H1 (cell line): ENCODE data around the gene C1orf74. TPM values are rescaled to one million over a fixed set of nuclear protein-coding genes. Genes with fewer than 3 reads are reported as not detected.

Experiments used
- CTCF ChIA-PET: fragments of 300-600 bp; sonication (Branson Sonifier 250); formaldehyde crosslinking; loops from one replicate; lab custom pipeline; 2021; ENCODE audit not compliant: partially characterized antibody; lab: Charles Lee
- POLR2A ChIA-PET: fragments of 300-600 bp; sonication (Branson Sonifier 250); formaldehyde crosslinking; loops from one replicate; lab custom pipeline; 2021; ENCODE audit warnings: inconsistent platforms; ENCODE audit not compliant: partially characterized antibody; lab: Charles Lee
- DNase-seq, 2 experiments: peaks; one replicate each; pipeline versions ENCODE4 v3.0.0 to v3.0.0-alpha.2; 2010 to 2022; ENCODE audit warnings: low spot score in 2 of 2, low read depth in 1 of 2, mixed read lengths in 1 of 2
- FAIRE-seq: peaks from 2 replicates; lab custom pipeline; 2011; peaks lifted over from hg19 to GRCh38; lab: Jason Lieb, UNC
- H2AFZ ChIP-seq: 2 replicates; pipeline ENCODE4 v1.8.1; 2012; ENCODE audit warnings: low read length, inconsistent platforms
- H2AK5ac ChIP-seq: 2 replicates; pipeline ENCODE4 v1.6.1; 2013; ENCODE audit warnings: low read depth, low read length
- H2BK120ac ChIP-seq: replicated peaks from 2 replicates; pipeline ENCODE3; 2013; ENCODE audit warnings: low read depth, low read length, inconsistent platforms
- H2BK12ac ChIP-seq: 2 replicates; pipeline ENCODE4 v1.6.1; 2013; ENCODE audit warnings: low read depth, low read length
- H2BK15ac ChIP-seq: 2 replicates; pipeline ENCODE4 v1.6.1; 2013; ENCODE audit warnings: low read length
- H2BK20ac ChIP-seq: 2 replicates; pipeline ENCODE4 v1.6.1; 2013; ENCODE audit warnings: low read length
- H2BK5ac ChIP-seq: 2 replicates; pipeline ENCODE4 v1.6.1; 2013; ENCODE audit warnings: low read depth, low read length
- H3K14ac ChIP-seq: 2 replicates; pipeline ENCODE4 v1.6.1; 2013; ENCODE audit warnings: inconsistent platforms; ENCODE audit not compliant: insufficient read length
- H3K18ac ChIP-seq: 2 replicates; pipeline ENCODE4 v1.6.1; 2013; ENCODE audit warnings: low read length; ENCODE audit errors: extremely low read depth
- H3K23ac ChIP-seq: 2 replicates; pipeline ENCODE4 v1.6.1; 2013; ENCODE audit warnings: inconsistent platforms; ENCODE audit not compliant: insufficient read length
- H3K23me2 ChIP-seq: 2 replicates; pipeline ENCODE4 v1.6.1; 2013; ENCODE audit warnings: low read depth, low read length
- H3K27ac ChIP-seq: 2 replicates; pipeline ENCODE4 v1.6.1; 2011; ENCODE audit warnings: low read depth, low read length, inconsistent platforms
- H3K27me3 ChIP-seq, 4 experiments: replicated peaks in 1 of 4; 1 replicate in 1 of 4; 2 replicates in 3 of 4; pipeline versions ENCODE4 v1.6.1 to v1.8.1; 2011 to 2013; ENCODE audit warnings: low read length in 3 of 4, mild to moderate bottlenecking in 3 of 4, inconsistent platforms in 2 of 4, mixed read lengths in 2 of 4, moderate library complexity in 1 of 4; ENCODE audit not compliant: control insufficient read depth in 3 of 4, insufficient read depth in 3 of 4; ENCODE audit errors: extremely low read depth in 1 of 4
- H3K36me3 ChIP-seq, 4 experiments: 2 replicates each; pipeline versions ENCODE4 v1.6.1 to v1.8.1; 2011 to 2013; ENCODE audit warnings: mild to moderate bottlenecking in 4 of 4, low read length in 3 of 4, moderate library complexity in 2 of 4, control low read depth in 1 of 4, inconsistent platforms in 1 of 4; ENCODE audit not compliant: insufficient read depth in 4 of 4, control insufficient read depth in 2 of 4
- H3K4ac ChIP-seq: replicated peaks from 2 replicates; pipeline ENCODE3; 2013; ENCODE audit warnings: low read length, low read depth, mixed read lengths, inconsistent platforms; ENCODE audit not compliant: insufficient read length
- H3K4me1 ChIP-seq, 4 experiments: replicated peaks in 1 of 4; 1 replicate in 1 of 4; 2 replicates in 3 of 4; pipeline versions ENCODE4 v1.6.1 to v1.8.1; 2011 to 2013; ENCODE audit warnings: low read length in 3 of 4, inconsistent platforms in 2 of 4, mixed read lengths in 1 of 4; ENCODE audit not compliant: insufficient read depth in 4 of 4, control insufficient read depth in 3 of 4
- H3K4me2 ChIP-seq, 2 experiments: 2 replicates each; pipeline versions ENCODE4 v1.6.1 to v1.8.1; 2011 to 2013; ENCODE audit warnings: low read depth in 2 of 2, low read length in 2 of 2, control low read depth in 1 of 2, inconsistent platforms in 1 of 2, mild to moderate bottlenecking in 1 of 2; ENCODE audit not compliant: insufficient read depth in 1 of 2
- H3K4me3 ChIP-seq, 4 experiments: fragments of 200-600, 300-600 bp in 1 of 4; sonication (generic), shearing (Covaris generic), sonication (Bioruptor Twin) in 1 of 4; 2 replicates each; pipeline versions ENCODE4 v1.5.1 to v1.8.1; 2011 to 2016; ENCODE audit warnings: low read length in 4 of 4, low read depth in 3 of 4, control low read depth in 2 of 4, inconsistent platforms in 2 of 4, mild to moderate bottlenecking in 2 of 4, mixed read lengths in 1 of 4, moderate library complexity in 1 of 4; ENCODE audit not compliant: insufficient read depth in 2 of 4; ENCODE audit errors: extremely low read depth in 1 of 4
- H3K56ac ChIP-seq: replicated peaks from 2 replicates; pipeline ENCODE3; 2013; ENCODE audit warnings: low read depth, mild to moderate bottlenecking, mixed read lengths, low read length, inconsistent platforms; ENCODE audit not compliant: insufficient read length
- H3K79me1 ChIP-seq: 2 replicates; pipeline ENCODE4 v1.6.1; 2013; ENCODE audit warnings: low read depth, low read length, control low read depth
- H3K79me2 ChIP-seq, 2 experiments: 2 replicates each; pipeline versions ENCODE4 v1.6.1 to v1.8.1; 2012 to 2013; ENCODE audit warnings: low read length in 2 of 2, mild to moderate bottlenecking in 2 of 2, inconsistent platforms in 1 of 2; ENCODE audit not compliant: insufficient read depth in 2 of 2, control insufficient read depth in 1 of 2
- H3K9ac ChIP-seq, 4 experiments: replicated peaks in 1 of 4; 1 replicate in 1 of 4; 2 replicates in 3 of 4; pipeline versions ENCODE4 v1.6.1 to v1.8.1; 2011 to 2013; ENCODE audit warnings: low read depth in 3 of 4, low read length in 3 of 4, control low read depth in 2 of 4, mild to moderate bottlenecking in 2 of 4, moderate library complexity in 2 of 4, inconsistent platforms in 1 of 4; ENCODE audit errors: extremely low read depth in 1 of 4
- H3K9me3 ChIP-seq, 2 experiments: 2 replicates each; pipeline versions ENCODE4 v1.6.1 to v1.8.1; 2012 to 2013; ENCODE audit warnings: mild to moderate bottlenecking in 2 of 2, moderate library complexity in 2 of 2, control low read depth in 1 of 2, inconsistent platforms in 1 of 2, low read depth in 1 of 2, low read length in 1 of 2, mixed read lengths in 1 of 2; ENCODE audit not compliant: insufficient read depth in 2 of 2
- H4K20me1 ChIP-seq, 2 experiments: replicated peaks in 1 of 2; 2 replicates each; pipeline versions ENCODE3 to v1.8.1; 2011 to 2013; ENCODE audit warnings: inconsistent platforms in 2 of 2, low read length in 2 of 2, mild to moderate bottlenecking in 1 of 2; ENCODE audit not compliant: insufficient read depth in 2 of 2, control insufficient read depth in 1 of 2
- H4K5ac ChIP-seq: 2 replicates; pipeline ENCODE4 v1.6.1; 2013; ENCODE audit warnings: low read length, low read depth, mixed read lengths, inconsistent platforms; ENCODE audit not compliant: insufficient read length
- H4K8ac ChIP-seq: 2 replicates; pipeline ENCODE4 v1.8.0; 2013; ENCODE audit warnings: mild to moderate bottlenecking, moderate library complexity, low read length, inconsistent platforms; ENCODE audit not compliant: insufficient read depth; ENCODE audit errors: extremely low read depth
- H4K91ac ChIP-seq: replicated peaks from 2 replicates; pipeline ENCODE3; 2013; ENCODE audit warnings: low read length, mixed read lengths, inconsistent platforms; ENCODE audit not compliant: insufficient read length
- CEBPB ChIP-seq: IDR thresholded peaks from 2 replicates; pipeline ENCODE4 v1.6.1; 2012; ENCODE audit warnings: low read depth, low read length
- CTBP2 ChIP-seq: IDR thresholded peaks from 2 replicates; pipeline ENCODE4 v1.7.0; 2011; ENCODE audit warnings: borderline replicate concordance, mild to moderate bottlenecking, moderate library complexity, mixed read lengths, low read length; ENCODE audit not compliant: insufficient read depth, insufficient read length
- MAFK ChIP-seq: IDR thresholded peaks from 2 replicates; pipeline ENCODE4 v1.6.1; 2012; ENCODE audit warnings: low read depth, mild to moderate bottlenecking, improper control_type of control experiment, low read length
- POLR2A ChIP-seq, 2 experiments: IDR thresholded peaks; 1 replicate in 1 of 2; 2 replicates in 1 of 2; pipeline ENCODE4 v1.6.1; 2011; ENCODE audit warnings: low read depth in 2 of 2, low read length in 2 of 2, mild to moderate bottlenecking in 2 of 2; ENCODE audit errors: control extremely low read depth in 1 of 2
- WGBS, 2 experiments: shearing (Covaris generic) in 1 of 2; methylation state at CpG; one replicate each; pipeline versions ENCODE4 v1.1.6 to v1.1.7; 2013 to 2015; ENCODE audit warnings: low lambda C conversion rate in 2 of 2, mixed read lengths in 2 of 2, inconsistent platforms in 1 of 2, low coverage in 1 of 2, missing lambda C conversion rate in 1 of 2; ENCODE audit not compliant: insufficient replicate concordance in 2 of 2, insufficient coverage in 1 of 2, insufficient read length in 1 of 2; ENCODE audit errors: extremely low coverage in 1 of 2, missing lambda C conversion rate in 1 of 2; 5-methylcytosine and 5-hydroxymethylcytosine counted together
- polyA plus RNA-seq, 7 experiments: library from polyadenylated mRNA; depleted of rRNA in 3 of 7; stranded (reverse) in 5 of 7; unstranded in 2 of 7; fragments of >200 nt in 5 of 7; fragments of 200-250 nt in 2 of 7; gene quantifications; 1 replicate in 5 of 7; 2 replicates in 1 of 7; 4 replicates in 1 of 7; pipeline versions ENCODE4 v1.2.1 to v1.2.3, GENCODE V29; 2011 to 2013; ENCODE audit warnings: missing spikeins in 2 of 7, mixed read lengths in 2 of 7
- total RNA-seq: library from RNA; stranded (reverse); fragmentation: NEBNext Ultra II Directional; extraction: Animal tissue kit (Norgen Biotek cat#: 25700); gene quantifications from 2 replicates; pipeline ENCODE4 v1.2.1, GENCODE V29; 2021

Gene C1orf74
- total and polyA plus RNA-seq, 2 of the 8 experiments (the other 6 are each of a cell fraction or from before 2014, with no cell fraction given) = 3.1 to 3.9 TPM

GRCh38 chr1:209783386-209783785 lies 973 bp downstream of the C1orf74 start:
- 80% methylated on average over 6 of the region's 6 CpGs; no CpG with 5 or more reads in 1 of the 2 experiments for WGBS, 2 experiments

More at GRCh38 chr1:209783386-209783785, 973 bp downstream of the C1orf74 start:
- H2BK120ac ChIP-seq = no peak overlapping the region
- H3K23ac ChIP-seq = no peak overlapping the region
- FAIRE-seq = no peak
- H3K18ac ChIP-seq = no peak overlapping the region
- H3K4me2 ChIP-seq = peak overlapping the region; percentile 72 to 78
- H3K9ac ChIP-seq = no peak overlapping the region; a peak in 1 of 7 replicates
- peaks cover 0 to 6% of the 10 kb centered on the region in 2 experiments; a peak in 1 of 4 replicates for H3K79me2 ChIP-seq
- H2BK20ac ChIP-seq = no peak overlapping the region
- H4K5ac ChIP-seq = no peak overlapping the region
- 0 out of 2 replicates have a peak overlapping the region, but pooled peaks have one; percentile 7 for H4K8ac ChIP-seq
- peaks cover 0 to 3% (median under 1%) of the 10 kb centered on the region in 4 experiments; a peak in 2 of 8 replicates for H3K36me3 ChIP-seq
- TF ChIP-seq CTBP2 = no peak
- no peak for TF ChIP-seq CEBPB
- TF ChIP-seq MAFK = no peak
- TF ChIP-seq POLR2A (IDR thresholded peaks at IDR 0.05; ENCODE audit: control extremely low read depth in 1 of 2, low read depth in 2 of 2, low read length in 2 of 2) = 0 out of 3 replicates have a peak, but pooled peaks of 1 of the 2 experiments have one; percentile 29
- no peak overlapping the region for H2BK15ac ChIP-seq
- DNase-seq = no peak
- no peak overlapping the region for H2AFZ ChIP-seq
- ChIA-PET CTCF (interaction anchor here (0.7 to 1.5 kb wide), 4 partner anchors 14 to 40 kb away, joined by 3 to 8 read pairs (median 4); no protein-coding TSS in a partner anchor), POLR2A (interaction anchor here (0.6 to 2.6 kb wide), 4 partner anchors 10 to 22 kb away, joined by 4 to 20 read pairs (median 8); partner anchors contain the start of gene IRF6)
- H3K27ac ChIP-seq = no peak overlapping the region
- H4K20me1 ChIP-seq = no peaks in the 10 kb centered on the region
- no peaks in the 10 kb centered on the region; the same call in 1 of the 2 replicates for H3K79me1 ChIP-seq
- H2AK5ac ChIP-seq = no peak overlapping the region
- H2BK12ac ChIP-seq = no peak overlapping the region
- no peak overlapping the region for H4K91ac ChIP-seq
- no peak overlapping the region for H3K14ac ChIP-seq
- no peaks in the 10 kb centered on the region for H3K9me3 ChIP-seq
- no peak overlapping the region for H3K56ac ChIP-seq
- no peak overlapping the region for H3K4ac ChIP-seq
- no peaks in the 10 kb centered on the region for H3K27me3 ChIP-seq
- no peak overlapping the region for H2BK5ac ChIP-seq
- peak overlapping the region; percentile 69 to 94 (median 78); a peak in 7 of 8 replicates for H3K4me3 ChIP-seq
- peaks cover 0 to 6% (median 2%) of the 10 kb centered on the region in 4 experiments; a peak in 2 of 7 replicates for H3K4me1 ChIP-seq
- peaks cover 6% of the 10 kb centered on the region for H3K23me2 ChIP-seq
